GM12801 (cell line): ENCODE results near the gene HGS.

Source experiments
- CTCF ChIP-seq: IDR thresholded peaks from one replicate; pipeline ENCODE4 v1.5.1; 2011; ENCODE audit warnings: control low read depth; ENCODE audit not compliant: insufficient read length; ENCODE audit errors: extremely low read depth

Gene HGS

DNA sequence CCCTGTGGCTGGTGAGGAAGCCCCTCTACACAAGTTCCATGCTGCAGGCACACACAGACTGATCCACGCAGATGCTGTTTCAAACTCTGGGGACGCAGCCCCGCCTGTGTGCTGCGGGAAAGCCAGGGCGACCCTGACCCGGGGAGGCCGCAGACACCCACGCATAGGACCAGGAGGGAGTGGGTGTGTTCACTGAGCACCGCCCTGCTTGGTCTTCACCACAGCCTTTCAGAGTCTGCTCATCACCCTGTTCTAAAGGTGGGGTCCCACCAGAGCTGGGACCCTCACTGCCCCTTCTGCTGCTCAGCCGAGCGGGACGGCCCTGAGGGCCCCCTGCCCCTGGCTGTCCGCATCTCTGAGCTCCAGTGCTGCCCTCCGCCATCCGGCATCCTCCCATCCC lies 39.3 kb upstream of the HGS start:
- no peak for TF ChIP-seq CTCF

DNA sequence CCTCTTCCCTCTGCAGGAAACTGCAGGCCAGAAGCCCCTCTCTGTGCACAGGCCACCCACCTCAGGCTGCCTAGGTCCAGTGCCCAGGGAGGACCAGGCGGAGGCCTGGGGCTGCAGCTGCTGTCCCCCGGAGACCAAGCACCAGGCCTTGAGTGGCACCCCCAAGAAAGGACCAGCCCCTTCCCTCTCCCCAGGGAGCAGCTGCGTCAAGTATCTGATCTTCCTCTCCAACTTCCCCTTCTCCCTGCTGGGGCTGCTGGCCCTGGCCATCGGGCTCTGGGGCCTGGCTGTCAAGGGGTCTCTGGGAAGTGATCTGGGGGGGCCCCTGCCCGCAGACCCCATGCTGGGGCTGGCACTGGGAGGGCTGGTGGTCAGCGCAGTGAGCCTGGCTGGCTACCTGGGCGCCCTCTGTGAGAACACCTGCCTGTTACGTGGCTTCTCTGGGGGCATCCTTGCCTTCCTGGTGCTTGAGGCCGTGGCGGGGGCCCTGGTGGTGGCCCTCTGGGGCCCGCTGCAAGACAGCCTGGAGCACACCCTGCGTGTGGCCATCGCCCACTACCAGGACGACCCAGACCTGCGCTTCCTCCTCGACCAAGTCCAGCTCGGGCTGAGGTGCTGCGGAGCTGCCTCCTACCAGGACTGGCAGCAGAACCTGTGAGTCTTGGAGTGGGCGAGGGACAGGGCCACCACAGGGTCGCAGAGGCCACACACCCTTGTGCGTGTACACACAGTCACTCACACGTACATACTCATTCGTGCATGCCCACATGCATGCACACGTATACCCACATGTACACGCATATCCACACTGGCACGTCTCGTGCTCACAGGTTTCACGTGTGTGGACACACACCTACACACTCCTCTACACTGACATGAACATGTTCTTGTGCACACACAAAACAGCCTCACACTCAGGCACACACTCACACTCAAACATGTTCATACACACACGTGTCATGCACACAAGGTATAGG lies 38.5 kb upstream of the HGS start:
- no peak for TF ChIP-seq CTCF

DNA sequence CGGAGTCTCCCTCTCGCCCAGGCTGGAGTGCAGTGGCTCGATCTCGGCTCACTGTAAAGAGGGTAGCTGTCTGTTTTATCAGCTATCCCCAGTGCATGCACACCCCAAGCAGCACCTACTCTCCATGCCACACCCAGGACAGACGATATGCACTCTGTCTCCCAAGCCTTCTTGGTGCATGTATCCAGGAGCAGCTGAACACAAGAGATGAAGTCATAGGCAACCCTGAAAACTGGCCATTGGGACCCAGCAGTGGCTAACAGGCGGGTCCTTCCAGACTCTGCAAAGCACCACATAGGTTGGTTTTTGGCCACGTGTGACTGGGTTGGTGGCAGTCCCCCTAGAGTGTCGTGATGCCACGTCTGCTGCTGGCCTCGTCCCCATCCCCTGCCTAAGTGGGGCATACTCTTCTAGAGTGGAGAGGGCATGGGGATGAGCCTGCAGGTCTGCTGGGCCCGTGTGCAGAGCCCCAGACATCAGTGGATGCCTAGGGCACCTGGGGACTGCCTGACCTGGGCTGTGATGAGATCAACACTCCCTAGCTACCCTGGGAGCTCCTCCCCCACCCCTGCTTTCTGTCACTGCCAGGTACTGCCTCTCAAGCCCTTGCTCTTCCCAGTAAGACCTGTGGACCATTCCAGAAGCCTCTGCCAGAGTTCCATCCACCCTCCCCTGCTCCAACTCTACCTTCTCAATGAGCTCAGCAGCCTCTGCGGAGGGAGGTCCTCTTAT lies 36.8 kb upstream of the HGS start:
- no peak for TF ChIP-seq CTCF

- no peak for TF ChIP-seq CTCF
Observed at GRCh38 chr17:81647640-81648012, 36.2 kb upstream of the HGS start.

DNA sequence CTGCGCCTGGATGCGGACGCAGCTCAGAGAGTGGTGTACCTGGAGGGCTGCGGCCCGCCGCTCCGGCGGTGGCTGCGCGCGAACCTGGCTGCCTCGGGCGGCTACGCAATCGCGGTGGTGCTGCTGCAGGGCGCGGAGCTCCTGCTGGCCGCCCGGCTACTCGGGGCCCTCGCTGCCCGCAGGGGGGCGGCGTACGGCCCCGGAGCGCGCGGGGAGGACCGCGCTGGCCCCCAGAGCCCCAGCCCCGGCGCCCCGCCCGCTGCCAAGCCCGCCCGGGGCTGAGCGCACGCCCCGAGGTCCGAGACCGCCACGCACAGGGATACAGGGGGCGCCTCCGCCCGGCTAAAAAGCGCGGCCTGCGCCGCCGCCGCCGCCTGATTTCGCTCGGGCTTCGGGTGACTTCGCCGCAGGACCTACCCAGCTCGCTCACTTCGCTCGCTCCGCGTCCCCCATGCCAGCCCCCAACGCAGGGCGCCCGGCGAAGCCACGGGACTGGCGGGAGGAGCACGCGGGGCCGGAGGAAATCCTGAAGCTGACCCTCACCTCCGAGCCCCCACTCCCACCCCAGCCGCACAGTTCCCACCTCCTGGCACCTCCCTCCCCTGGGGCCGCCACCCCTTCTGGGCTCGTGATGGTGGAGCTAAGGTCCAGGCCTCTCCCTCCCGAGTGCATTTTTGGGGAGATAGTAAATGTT lies 35.7 kb upstream of the HGS start:
- no peak for TF ChIP-seq CTCF

- no peak for TF ChIP-seq CTCF
Observed at GRCh38 chr17:81648707-81649085, 35.1 kb upstream of the HGS start.

GRCh38 chr17:81650951-81651350 lies 32.9 kb upstream of the HGS start:
- TF ChIP-seq CTCF: no peak
